Measurements from ENCODE around the gene C1orf185. TPM values are rescaled to one million over a fixed set of nuclear protein-coding genes. Genes with fewer than 3 reads are reported as not detected.

C1orf185 gene
- total RNA-seq, 1 donor from 2014 or later = not detected

Other genes starting within 250 kb of the C1orf185 start
- gene FAF1, start 142.0 kb upstream of the C1orf185 start, total RNA-seq = 67.5 and 68.4 TPM in 2 replicates
- gene CDKN2C, start 132.0 kb upstream of the C1orf185 start, total RNA-seq = 30.0 and 30.2 TPM in 2 replicates
- gene RNF11, start 134.0 kb downstream of the C1orf185 start, total RNA-seq = 29.6 and 34.8 TPM in 2 replicates
- not detected in 2 replicates for gene TTC39A, start 228.3 kb downstream of the C1orf185 start, total RNA-seq

Measured in T-helper 1 cell treated with Interleukin-12 subunit alpha and Interleukin-12 subunit beta and Interleukin-4 antibody, amounts not matched to agents 30 ng/mL and 1 ng/mL, for 36 hours (primary cell).